ENCODE measurements around the gene SNHG17. TPM values are rescaled to one million over a fixed set of nuclear protein-coding genes. Genes with fewer than 3 reads are reported as not detected.
"Not testable (repeated sequence)": the region's sequence is repeated elsewhere in the genome, so short reads cannot be mapped to it uniquely, and the experiment has no call there.

Gene SNHG17
- total RNA-seq, 2 donors from 2014 or later = 15.8 to 43.5 TPM

DNA sequence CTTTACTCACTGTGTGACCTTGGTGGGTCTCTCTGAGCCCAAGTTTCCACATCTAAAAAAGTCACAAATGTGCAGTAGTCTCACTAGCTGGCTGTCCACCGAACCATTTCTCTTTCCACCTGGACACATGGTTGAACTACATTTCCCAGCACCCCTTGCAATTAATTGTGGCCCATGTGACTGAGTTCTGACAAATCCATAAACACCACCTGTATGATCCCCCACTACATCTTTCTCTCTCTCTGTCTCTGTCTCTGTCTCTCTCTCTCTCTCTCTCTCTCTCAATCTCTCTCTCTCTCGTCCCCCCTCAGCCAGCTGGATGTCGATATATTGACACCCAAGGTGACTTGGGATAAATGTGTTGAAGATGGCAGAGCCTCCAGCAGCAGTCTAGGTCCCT, 42.8 kb downstream of the SNHG17 start:
- intact Hi-C loops (cut with DNase I, micrococcal nuclease) = no loop called here
- no peak for ATAC-seq
- no peak for DNase-seq

- DNase-seq (no peak), ATAC-seq (no peak)
- intact Hi-C loops (cut with DNase I, micrococcal nuclease) = no loop called here
Measured at GRCh38 chr20:38387953-38388352, 47.2 kb downstream of the SNHG17 start.

- ATAC-seq (no peak), DNase-seq (no peak)
- intact Hi-C loops (cut with DNase I, micrococcal nuclease) = no loop called here
Measured at GRCh38 chr20:38386851-38387250, 48.3 kb downstream of the SNHG17 start.

GRCh38 chr20:38386004-38386403, 49.1 kb downstream of the SNHG17 start:
- intact Hi-C loops (cut with DNase I, micrococcal nuclease) = no loop called here
- ATAC-seq (no peak), DNase-seq (no peak)

- DNase-seq = no peak
- intact Hi-C loops (cut with DNase I, micrococcal nuclease) = no loop called here
- no peak for ATAC-seq
Measured at GRCh38 chr20:38383147-38383546, 52.0 kb downstream of the SNHG17 start.

GRCh38 chr20:38377838-38378237, 57.3 kb downstream of the SNHG17 start:
- DNase-seq; ATAC-seq; intact Hi-C loops (cut with DNase I, micrococcal nuclease): not testable (repeated sequence)

GRCh38 chr20:38377039-38377685, 58.0 kb downstream of the SNHG17 start:
- ATAC-seq = no peak
- no peak for DNase-seq
- intact Hi-C loops (cut with DNase I, micrococcal nuclease) = no loop called here

- DNase-seq (no peak), ATAC-seq (no peak)
- intact Hi-C loops (cut with DNase I, micrococcal nuclease) = no loop called here
Measured at GRCh38 chr20:38373898-38374297, 61.2 kb downstream of the SNHG17 start.

DNA sequence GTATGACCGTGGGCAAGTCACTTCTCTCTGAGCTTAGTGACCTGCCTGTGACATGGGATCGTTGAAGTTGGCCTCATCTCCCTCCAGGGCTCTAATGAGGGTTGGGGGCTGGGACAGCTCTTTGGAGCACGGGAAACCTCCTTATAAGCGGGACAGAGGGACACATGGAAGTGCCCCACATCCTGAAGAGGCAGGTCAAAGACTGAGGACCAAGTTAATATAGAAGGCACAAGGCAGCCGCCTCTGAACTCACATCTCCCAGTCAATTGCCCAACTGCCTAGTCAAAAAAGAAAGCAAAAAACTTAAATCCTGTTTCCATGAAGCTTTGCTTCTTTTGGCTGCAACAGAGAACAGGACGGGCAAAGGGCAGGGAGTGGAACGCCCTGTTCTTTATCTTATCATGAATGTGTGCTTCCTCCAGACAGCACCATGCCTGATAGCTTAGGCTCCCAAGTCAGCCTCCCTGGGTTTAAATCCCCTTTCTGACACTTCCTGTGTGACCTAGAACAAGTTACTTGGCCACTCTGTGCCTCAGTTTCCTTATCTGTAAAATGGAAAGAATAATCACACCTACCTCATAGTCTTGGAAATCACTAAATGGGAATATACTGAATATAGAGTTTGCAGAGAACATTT, 61.8 kb downstream of the SNHG17 start:
- DNase-seq (no peak), ATAC-seq (peak; percentile 71)
- intact Hi-C loops (cut with DNase I, micrococcal nuclease) = no loop called here

DNA sequence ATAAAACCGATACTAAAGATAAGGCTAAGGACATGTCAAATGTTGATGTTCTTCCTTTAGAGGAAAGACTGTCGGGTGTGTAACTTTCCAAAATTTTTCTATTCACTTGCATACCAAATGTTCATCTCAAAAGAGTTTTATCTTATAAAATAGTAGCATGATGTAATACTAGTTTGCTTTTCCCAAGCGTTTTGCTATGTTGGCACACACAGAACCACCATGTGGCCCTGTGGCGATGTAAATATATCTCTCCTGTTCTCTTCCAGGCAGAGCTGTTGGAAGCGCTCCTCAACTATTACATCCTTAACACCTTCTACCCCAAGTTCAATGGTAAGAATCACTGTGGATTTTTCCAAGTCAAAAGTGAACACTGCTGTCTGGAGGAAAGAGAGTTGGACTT, 62.3 kb downstream of the SNHG17 start:
- intact Hi-C loops (cut with DNase I, micrococcal nuclease) = no loop called here
- no peak for ATAC-seq
- no peak for DNase-seq

Other genes starting within 250 kb of the SNHG17 start
- 1 to 10 TPM in 1 of 2 donors, under 1 TPM in 1; 0.34 to 2.5 TPM for gene KIAA1755, start 174.6 kb downstream of the SNHG17 start, total RNA-seq
- gene BPI, start 131.2 kb downstream of the SNHG17 start, total RNA-seq = not detected
- not detected for gene LBP, start 88.8 kb downstream of the SNHG17 start, total RNA-seq
- gene RALGAPB, start 37.5 kb upstream of the SNHG17 start, total RNA-seq = 10 to 100 TPM; 37.1 to 44.4 TPM
- gene ADIG, start 145.9 kb upstream of the SNHG17 start, total RNA-seq = not detected
- gene ARHGAP40, start 166.5 kb upstream of the SNHG17 start, total RNA-seq = not detected

Measured in left colon (tissue), 2 donors.